Activated CD8-positive, alpha-beta memory T cell treated with anti-CD3 and anti-CD28 coated beads, Interleukin-2, amount 50 U/mL, for 24 hours (primary cell): ENCODE results near the gene PTPRA.

Experiments
- DNase-seq: peaks from one replicate; pipeline ENCODE4 v3.0.0-alpha.2; 2020; ENCODE audit errors: extremely low read depth

PTPRA gene

DNA sequence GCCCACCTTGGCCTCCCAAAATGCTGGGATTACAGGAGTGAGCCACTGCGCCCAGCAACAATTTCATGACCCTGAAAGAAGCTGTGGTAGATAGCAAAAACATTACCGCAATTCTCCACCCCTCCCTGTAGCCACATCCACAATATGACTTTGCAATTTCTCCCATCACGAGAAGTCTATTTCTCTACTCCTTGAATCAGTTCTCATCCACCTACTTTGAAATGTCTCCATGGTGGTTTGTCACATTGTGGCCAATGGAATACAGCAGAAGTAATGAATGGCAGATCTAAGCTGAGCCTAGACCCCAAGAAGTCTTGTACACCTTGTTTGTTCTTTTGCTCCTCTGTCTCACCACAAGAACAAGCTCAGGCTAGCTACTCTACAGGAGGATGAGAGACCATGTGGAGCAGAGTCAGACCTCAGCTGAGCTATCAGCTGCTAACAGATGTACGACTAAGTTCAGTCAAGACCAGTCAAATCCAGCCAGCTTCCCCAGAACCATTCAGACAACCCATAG, 204.4 kb downstream of the PTPRA start:
- DNase-seq = no peak

DNA sequence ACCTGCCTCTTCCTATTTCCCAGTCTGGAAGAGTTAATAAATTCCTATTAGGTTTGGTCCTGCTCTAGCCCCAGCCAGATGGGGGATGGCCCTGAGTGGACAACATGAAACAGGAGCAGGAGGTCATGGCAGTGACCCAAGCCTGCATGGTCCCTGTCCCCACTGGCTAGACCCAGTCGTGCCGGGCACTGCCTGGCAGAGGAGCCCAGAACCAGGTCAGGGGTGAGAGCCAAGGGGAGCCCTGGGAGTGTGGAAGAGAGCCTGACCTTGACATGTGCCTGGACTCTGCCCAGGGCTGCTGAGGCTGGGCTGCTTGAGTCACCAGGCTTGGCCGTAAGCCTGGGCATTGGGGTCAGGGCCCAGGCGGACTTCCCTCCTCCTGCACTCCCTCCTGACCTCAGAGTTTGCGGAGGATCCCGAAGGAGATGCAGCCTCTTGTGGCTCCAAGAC, 207.7 kb downstream of the PTPRA start:
- DNase-seq = no peak

DNA sequence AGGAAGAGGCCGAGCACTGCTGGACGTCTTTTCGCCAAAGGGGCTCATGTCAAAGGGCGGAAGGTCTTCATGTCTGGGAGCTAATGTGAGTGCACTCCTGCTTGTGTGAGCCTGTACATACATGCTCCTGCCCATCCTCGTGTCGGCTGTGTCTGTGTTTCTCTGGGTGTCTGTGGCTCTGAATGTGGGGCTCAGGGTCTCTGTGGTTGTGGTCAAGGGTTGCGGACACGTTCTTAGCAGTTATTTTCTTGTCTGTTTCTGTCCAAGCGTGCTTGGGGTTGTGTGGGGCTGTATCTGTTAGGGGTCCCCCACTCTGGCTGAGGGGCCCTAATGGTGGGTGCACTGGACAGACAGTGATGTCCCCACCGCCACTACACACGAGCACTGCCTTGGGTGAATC, 208.4 kb downstream of the PTPRA start:
- no peak for DNase-seq

- no peak for DNase-seq
These were observed 209.1 kb downstream of the PTPRA start for GRCh38 chr20:3082306-3082951.

GRCh38 chr20:3082955-3083952, 210.0 kb downstream of the PTPRA start:
- DNase-seq = no peak

GRCh38 chr20:3084283-3084985, 211.2 kb downstream of the PTPRA start, which contains the start of gene AVP:
Gene AVP, minus strand, starts transcription at chr20:3084724. Its CDS starts 50 bp downstream, at chr20:3084674.
- no peak for DNase-seq

DNA sequence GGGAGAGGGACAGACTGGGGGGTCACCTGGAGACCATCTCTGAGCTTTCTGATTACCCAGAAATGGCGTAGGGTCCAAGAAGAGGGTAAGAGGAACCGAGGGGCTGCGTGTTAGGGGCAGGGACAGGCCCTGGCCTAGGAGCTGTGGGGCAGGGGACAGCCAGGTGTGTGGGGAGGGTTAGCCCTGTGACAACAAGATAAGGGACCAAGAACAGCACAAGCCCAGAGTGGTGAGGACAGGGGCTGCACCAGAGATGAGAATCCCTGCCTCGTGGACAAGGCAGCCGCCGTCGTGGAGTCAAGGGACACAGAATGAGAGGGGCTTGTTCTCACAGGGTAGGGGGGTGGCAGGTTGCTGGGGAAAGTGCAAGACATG, 211.7 kb downstream of the PTPRA start:
- DNase-seq = no peak

GRCh38 chr20:3085571-3086072, 212.3 kb downstream of the PTPRA start:
- DNase-seq = no peak

DNA sequence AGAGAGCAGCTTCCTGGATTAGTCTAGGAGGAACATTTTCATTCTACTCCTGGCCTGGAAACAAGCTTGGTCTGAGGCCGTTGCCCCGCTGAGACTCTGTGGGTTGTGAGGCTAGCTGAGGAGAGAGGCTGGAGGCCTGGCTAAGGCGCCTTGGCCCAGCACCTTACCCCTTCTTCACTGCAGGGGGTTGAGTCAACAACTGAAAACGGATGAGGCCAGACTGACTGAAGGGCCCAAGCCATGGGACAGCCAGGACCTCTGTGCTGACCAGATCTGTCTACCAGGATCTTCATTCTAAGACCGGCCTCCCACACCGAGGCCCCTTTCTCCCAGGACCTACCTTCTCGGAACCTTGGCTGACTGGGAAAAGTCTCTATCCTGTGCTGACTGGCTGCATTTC, 214.8 kb downstream of the PTPRA start:
- no peak for DNase-seq
